GM21515 (cell line): Measurements from ENCODE around the gene ZNF474.

Experiments
- ATAC-seq: cut with Tn5 transposase; IDR thresholded peaks from one replicate; pipeline ENCODE4 v1.9.1; 2021; ENCODE audit not compliant: unreplicated experiment

The ZNF474 gene

DNA sequence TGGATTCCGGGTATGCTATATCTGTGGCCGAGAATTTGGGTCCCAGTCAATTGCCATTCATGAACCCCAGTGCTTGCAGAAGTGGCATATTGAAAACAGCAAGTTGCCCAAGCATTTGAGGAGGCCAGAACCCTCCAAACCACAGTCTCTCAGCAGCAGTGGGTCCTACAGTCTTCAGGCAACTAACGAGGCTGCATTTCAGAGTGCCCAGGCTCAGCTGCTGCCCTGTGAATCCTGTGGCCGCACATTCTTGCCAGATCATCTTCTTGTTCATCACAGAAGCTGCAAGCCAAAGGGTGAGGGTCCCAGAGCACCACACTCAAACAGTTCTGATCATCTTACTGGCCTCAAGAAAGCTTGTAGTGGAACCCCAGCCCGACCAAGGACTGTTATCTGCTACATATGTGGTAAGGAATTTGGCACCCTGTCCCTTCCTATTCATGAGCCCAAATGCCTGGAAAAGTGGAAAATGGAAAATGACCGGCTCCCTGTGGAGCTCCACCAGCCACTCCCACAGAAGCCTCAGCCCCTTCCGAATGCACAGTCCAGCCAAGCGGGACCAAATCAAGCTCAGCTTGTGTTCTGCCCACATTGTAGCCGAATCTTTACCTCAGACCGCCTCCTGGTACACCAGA, 23.0 kb downstream of the ZNF474 start:
- no peak for ATAC-seq

DNA sequence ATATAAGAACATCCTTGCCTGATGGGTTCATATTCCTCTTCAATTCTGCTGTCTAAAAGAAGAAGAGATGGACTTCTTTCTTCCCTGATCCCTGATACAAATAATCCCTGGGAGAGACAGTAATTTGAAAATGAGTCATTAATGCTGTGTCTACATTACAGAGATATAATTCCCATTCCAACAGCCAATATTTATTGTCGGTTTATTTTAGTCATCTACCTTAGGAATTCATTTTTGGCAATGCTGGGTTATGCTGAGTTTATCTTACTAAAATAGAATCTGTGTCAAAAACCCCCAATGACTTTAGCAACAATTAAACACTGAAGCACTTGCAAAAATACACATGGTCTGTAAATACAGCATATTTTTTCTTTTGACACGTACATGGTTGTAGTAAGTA, 23.9 kb downstream of the ZNF474 start:
- ATAC-seq: no peak

DNA sequence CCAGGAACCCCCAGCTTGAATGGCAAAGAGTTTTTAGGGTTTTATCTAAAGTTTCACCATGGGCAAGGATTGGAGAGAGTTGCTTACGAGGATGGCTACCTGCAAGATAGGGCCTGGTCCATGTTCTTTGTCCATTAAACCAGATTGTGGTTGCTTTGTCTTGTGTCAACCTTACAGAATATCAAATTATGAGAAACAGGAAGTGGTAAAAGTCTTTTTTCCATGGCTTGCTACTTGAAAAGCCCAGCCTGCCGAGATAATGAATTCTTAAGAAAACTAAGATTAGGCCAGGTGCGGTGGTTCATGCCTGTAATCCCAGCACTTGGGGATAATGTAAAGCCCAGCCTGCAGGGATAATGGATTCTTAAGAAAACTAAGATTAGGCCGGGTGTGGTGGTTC, 24.4 kb downstream of the ZNF474 start:
- ATAC-seq: no peak

DNA sequence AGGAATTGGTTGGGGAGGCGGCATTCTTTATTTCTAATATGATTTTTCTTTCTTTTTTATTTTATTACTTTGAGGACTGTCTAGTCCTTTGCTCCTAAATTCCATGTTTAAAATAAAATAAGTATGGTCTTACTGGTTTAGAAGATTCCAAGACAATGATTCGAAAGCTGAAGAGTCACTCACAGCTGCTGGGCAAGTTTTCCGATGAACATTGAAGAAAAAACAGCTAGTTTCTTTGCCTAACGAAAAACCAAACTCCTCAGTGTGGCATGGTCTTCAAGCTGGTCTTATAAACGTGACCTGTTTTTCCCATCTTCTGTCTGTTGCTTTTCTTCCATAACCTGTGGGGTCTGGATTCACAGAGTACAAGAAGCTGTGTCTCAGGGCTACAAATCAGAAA, 25.1 kb downstream of the ZNF474 start:
- ATAC-seq: no peak

DNA sequence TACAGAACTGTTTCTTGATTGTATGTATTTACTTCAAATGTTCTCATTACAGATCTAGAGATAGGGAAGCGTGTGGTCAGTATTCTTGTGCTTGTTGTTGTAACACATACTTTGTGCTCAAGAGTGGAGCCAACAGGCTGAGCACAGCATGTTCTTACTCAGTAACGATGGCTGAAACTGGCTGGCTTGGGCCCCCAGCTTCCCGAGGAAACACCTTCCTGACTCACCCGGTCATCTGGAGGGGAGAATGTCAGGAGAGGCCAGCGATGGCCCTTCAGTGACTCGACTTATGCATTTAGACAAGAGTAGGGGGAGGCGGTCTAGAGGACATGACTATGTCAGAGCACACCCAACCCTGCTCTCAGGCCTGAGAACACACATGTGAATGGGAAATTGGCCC, 25.6 kb downstream of the ZNF474 start:
- no peak for ATAC-seq

DNA sequence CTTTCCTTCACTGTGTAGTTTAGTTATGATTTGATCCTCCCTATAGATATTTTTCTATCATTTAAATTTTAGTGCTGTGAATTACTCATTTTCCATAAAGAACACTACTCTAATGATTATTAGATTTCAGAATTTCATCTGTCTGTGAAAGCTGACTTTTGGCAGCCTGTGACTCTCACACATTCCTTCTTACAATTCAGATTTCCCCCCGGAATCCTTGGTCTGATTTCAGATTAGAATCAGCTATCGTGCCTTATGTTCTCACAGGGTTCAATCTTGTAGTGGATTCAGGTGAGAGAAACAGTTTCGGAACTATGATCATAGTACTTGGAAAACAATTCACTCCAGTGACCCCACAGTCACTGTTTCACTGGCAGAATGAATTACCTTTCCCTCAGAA, 26.2 kb downstream of the ZNF474 start:
- ATAC-seq: no peak

DNA sequence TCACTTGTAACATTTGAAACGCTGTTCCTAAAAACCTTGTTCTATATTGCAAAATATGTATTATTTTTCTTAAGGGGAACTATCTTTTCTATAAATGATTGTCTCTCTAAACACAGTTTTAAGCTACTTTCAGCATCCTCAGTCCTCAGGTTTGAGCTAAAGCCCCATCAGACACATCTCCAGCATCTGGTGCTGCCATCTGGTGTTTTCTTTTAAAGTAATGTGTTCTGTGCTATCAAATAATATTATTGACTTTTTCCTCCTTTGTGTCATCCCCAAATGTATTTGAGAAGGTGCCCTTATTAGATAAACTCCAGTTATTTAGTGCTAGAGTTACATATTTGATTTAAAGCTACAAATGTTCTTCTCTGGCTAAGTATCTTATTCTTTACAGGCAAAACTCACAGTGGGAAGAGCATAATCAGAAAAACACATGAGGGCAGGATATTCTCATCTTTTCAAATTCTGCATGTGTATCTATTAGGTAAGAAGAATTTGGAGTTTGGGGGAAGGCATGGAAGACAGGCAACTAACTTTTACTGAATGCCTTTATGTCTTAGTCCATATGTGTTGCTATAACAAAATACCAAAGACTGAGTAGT, 27.5 kb downstream of the ZNF474 start:
- ATAC-seq: no peak

DNA sequence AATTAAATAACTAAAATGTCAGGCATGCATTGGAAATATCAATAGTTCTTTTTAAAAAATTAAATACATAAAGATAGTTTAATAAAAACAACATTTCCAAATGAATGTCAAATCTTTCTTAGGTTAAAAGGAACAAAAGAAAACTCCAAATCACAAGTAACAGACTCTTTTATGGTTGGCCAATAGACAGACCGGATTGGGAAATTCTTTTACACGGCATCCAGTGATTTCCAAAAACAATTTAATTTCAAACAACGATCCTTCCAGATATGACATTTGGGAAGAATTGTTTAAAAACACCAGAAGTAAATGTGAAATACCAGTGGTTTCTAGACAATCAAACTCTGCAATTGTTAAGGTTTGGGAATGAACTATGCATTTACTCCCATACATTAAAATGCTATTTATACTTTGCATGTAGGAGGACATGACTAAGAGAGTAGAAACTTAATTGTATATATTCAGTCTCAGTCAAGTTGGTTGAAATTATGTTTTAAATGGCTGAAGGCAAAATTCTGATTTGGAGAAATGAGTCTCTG, 32.8 kb downstream of the ZNF474 start:
- ATAC-seq: no peak

DNA sequence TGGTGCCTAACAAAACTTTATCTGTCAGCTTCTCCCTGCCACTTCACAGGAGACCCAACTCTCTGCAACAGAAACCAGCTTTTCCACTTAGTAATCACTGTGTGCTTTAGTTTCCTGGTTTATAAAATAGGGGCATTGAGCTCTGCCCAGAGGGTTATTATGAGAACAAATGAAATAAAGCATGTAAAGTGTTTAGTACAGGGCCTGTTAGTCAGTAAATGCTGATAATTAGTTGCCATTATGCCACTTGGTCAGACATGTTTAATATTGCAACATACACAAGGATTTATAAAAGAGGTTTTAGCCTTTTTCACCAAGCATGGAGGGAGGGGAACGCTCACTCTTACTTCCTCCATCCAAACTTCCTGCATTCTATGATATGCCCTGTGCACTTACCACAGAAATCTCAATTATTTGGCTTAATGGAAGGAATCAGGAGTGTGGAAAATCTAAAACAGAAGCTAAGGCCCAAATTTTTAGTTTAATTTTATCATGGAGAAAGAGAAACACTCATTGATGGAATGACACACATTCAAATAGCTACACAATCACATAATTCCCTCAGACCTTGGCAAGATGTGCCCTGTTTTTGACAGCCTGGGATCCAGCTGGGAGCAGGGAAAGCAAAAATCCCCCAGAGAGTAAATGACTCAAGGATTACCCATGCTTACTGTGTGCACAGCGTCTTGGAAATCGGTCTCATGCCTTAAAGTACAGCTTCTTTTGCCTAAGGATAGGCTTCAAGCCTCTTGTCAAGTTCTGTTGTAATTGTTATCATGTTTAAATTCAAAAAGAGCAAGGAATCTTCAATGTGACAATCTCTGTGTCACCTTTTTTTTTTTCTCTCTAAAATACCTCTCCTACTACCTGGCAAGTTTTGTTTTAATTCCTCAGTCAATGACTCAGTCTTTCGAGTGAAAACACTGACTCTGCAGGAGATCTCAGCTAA, 34.0 kb downstream of the ZNF474 start:
- ATAC-seq: no peak

DNA sequence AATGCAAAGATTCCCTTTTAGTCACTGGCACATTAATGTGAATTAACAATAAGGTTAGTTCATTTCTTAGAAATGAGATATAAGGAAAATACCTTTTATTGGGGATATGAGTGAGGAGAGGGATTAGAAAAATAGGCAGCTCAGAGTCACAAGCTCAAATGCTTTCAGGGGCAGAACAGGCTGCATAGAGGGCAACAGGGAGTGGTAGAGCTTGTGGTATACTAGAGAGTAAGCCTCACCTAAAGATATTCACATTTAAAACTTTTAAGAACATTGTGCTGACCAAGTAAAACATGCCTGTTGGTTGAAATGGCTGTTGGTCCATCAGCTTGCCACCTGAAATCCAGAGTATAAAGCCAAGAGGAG, 34.7 kb downstream of the ZNF474 start:
- no peak for ATAC-seq

DNA sequence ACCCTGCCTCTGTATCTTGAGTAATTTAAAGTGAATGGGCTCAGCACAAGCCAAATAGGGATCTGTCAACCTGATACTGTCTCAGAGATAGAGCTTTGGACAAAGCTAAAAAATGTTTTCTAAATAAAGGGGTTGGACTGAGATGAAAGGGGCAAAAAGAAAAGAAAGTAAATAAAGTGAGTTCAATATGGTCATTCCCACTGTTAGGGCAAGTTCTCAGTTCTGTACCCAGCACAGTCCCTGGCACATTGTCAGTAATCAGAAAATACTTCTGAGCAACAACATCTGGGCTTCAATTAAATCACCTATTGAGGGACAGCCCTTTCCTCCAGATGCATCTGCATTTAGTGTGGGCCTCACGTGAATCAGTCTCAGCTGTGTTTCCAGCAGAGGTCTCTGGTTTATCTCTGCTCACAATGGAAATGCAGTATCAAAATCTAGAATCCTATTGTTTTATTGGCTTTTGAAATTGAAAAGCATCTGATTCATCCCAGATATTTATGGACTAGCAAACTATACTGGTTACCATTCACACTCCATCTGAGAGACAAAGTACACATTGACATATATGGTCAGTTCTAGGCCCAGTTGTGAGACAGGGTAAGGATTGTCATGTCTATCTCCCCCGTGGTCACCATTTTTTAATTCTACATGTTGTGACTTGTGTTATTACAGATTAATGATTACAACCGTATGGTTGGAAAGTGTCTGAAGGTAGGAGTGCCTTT, 35.6 kb downstream of the ZNF474 start:
- ATAC-seq: no peak

DNA sequence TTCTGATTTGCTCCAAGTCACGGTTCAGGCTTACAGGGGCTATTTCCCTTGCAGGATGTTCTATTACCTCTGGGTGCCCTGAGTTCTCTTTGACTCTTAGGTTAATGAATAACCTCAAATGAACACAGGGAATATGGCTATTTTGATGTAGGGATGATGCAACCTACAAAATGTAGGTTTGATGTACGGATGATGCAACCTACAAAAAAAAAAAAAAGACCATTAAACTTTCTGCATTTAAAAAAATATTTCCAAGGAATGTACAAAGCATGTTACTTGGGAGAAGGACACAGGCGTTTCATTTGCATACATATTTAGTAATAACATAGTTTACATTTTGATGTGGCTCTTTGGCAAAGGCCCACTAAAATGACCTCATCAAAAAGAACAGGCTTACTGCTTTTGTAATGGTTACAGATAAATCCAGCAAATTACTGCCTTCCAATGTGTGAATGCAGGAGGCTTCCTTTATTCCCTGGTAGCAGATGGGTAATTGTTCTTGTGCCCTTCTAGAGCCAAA, 36.3 kb downstream of the ZNF474 start:
- ATAC-seq: no peak

DNA sequence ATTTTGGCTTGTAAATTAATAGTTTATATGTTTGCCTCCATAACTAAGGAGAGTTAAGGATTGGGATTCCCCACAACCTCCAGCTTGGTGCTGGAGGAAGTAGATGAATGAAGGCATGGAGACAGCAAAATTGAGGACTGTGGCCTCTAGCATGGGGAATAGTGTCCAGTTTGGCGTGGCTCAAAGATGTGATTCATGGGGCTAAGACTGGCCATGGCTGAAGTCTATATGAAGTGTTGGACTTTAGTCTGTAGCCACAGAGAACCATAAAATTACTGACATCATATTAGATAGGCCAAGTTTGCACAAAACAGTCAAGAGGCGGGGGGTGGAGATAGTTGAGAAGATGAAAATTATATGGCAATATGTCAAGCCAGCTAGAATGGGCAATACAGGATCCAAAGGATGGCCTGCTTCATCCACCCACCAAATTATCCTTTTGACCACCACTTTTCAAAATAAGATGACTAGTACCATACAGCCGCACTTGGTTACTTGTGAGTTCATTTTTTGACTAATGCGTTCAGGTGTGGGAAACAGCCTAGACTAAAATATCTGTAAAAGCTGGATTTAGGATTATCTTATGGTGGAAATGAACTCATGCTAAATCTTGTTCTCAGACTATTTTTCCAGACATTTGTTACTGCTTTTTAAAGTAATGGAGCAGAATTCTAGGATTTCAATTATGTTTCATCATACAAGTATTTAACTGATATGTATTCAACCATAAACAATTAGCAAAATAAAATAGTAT, 40.2 kb downstream of the ZNF474 start:
- ATAC-seq: no peak

DNA sequence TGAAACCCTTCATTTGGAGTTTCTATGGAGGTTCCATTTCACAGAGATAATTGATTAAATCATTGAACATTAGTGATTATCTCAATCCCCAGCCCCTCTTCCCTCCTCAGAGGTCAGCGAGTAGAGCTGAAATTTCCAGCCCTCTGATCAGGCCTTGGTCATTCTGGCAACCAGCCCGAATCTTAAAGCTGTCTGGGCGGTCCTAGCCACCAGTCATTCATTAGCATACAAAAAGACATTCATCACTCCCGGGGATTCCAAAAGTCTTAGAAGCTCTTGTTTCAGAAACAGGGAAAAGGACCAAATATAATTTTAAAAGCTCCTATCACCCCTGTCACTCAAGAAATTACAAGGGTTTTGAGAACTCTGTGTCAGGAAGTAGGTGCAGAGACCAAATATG, 41.3 kb downstream of the ZNF474 start:
- ATAC-seq: no peak

DNA sequence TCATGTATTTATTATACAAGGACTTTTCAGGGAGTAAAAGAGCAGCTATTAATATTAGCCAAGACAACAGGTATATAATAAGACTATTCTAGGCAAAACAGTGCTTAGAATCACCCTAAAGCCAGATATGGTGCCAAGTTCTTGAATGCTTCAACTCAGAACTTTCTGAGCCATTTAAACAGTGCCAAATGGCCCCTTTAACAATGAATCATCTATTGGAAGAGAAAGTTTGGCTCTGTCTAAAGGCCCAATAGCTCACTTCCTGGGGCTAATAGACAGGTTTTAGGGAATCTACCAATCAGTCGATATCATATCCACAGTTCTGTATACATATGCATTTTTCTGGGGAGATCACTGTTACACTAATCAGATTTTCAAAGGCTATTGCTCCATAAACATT, 42.9 kb downstream of the ZNF474 start:
- ATAC-seq: no peak

DNA sequence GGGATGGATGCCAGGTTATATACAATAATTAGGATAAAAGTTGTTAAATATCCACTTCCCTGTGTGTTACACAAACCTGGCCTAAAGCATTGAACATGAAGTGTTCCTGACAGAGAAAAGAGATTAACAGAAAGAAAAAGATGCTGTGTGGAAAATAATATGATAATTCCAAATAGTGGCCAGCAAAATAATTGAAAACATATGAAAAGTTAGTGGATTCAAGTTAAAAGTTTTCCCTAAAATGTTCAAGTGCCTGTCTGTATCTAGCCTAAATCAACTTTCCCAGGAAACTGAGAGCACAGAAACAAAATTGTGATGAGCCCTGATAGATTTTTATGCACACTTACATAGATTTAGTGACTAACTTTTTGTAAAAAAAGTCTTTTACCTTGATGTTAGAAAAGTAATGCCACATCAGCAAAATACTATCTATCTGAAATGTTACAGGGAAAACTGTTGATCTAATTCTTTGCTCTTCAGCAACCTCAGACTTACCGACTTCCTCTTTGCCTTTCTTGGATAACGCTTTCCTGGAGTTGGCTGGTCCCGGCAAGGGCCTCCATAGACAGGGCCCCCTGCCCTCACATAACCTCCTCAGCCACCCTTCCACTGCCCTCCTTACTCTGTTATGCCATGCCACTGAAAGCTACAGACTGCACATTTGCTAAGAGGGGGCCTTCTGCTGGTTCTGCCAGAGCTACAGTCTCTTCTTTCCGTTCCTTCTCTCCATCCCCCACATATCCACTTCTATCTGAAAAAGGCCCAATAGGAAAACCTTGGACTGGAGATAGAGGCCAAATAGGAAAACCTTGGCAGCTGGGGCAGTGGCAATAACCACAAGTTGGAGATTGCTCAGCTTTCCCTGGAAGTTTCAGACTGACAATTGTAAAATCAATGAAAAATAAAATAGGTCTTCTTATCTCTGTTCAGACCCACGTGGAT, 44.4 kb downstream of the ZNF474 start:
- no peak for ATAC-seq

DNA sequence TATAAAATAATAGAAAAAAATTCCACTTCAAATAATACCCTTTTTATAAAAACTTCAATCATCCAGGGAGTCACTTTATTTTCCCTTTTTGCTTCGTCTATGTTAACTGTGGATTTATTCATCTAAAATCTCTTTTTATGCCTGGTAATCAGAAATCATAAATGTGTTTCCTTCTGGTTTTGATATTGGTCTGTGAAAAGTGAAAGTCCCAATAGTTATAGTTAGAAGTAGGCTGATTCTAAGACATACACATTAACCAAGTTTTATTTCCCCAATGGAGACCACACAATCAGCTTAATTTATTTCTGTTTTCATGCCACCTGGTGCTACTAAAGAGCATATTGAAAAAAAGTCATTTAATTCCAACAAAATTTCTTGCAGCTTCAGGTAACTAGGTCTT, 45.7 kb downstream of the ZNF474 start:
- no peak for ATAC-seq

DNA sequence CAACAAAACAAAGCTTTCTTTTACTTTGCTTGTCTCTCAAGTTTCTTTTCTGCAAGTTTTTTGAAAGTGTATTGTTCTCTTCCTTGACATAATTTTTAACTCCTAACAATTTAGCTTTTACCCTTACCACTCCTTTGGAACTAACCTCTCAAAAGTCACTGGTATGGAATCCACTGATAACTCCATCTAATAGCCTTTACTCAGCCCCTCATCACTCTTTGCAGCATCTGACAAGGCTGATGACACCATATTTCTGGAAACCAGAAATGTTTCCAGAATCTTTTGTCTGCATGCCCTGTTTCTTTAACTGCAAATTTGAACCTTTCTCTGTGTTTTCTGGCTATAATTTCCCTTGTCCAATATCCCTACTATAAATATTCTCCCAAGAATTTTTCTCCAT, 46.5 kb downstream of the ZNF474 start:
- ATAC-seq: no peak

DNA sequence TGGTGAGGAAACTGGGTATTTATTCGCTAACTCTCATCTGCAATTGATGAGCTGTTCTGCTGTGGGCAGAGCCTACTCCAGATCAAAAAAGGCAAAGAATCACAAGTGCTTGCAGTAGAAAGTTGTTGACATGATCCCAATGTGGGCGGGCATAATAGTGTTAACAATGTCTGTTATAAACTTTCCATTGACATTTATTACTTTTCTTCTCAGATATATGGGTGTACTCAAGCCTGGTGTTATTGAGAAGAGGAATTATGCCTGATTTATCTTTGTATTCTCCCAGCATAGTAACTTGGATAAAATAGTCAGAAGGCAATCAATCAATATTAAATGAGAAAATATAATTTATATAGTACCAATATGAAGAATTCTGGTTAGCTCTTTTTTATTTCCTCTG, 47.8 kb downstream of the ZNF474 start:
- ATAC-seq: no peak
